HepG2 (cell line): Measurements from ENCODE around the gene QDPR. TPM values are rescaled to one million over a fixed set of nuclear protein-coding genes. Genes with fewer than 3 reads are reported as not detected.

Experiments used
- ARHGAP35 ChIP-seq: sonication (generic); formaldehyde crosslinking; IDR thresholded peaks from 2 replicates; pipeline ENCODE4 v1.9.0; 2022; ENCODE audit warnings: mild to moderate bottlenecking, inconsistent platforms, moderate library complexity, missing genetic modification reagents, borderline replicate concordance
- BHLHE40 ChIP-seq: IDR thresholded peaks from 2 replicates; pipeline ENCODE4 v1.6.1; 2011; ENCODE audit warnings: low read length, improper control_type of control experiment
- FOXJ3 ChIP-seq: sonication (generic); formaldehyde crosslinking; IDR thresholded peaks from 2 replicates; pipeline ENCODE4 v1.4.0; 2020; ENCODE audit warnings: missing genetic modification reagents, mild to moderate bottlenecking, borderline replicate concordance
- FOXM1 ChIP-seq: sonication (generic); formaldehyde crosslinking; IDR thresholded peaks from 2 replicates; pipeline ENCODE4 v1.5.0; 2020; ENCODE audit warnings: missing genetic modification reagents
- ISX ChIP-seq: sonication (generic); formaldehyde crosslinking; conservative IDR thresholded peaks from 2 replicates; pipeline ENCODE4 v1.5.0; 2020; ENCODE audit warnings: missing genetic modification reagents
- KAT7 ChIP-seq: IDR thresholded peaks from 2 replicates; pipeline ENCODE4 v1.6.1; 2018; ENCODE audit warnings: borderline replicate concordance, missing compliant biosample characterization
- NR3C1 ChIP-seq: sonication (generic); formaldehyde crosslinking; IDR thresholded peaks from 2 replicates; pipeline ENCODE4 v1.4.0; 2020; ENCODE audit warnings: missing genetic modification reagents
- PLRG1 ChIP-seq: fragments of 450-650 bp; conservative IDR thresholded peaks from 2 replicates; pipeline ENCODE4 v1.6.1; 2016
- RAD51 ChIP-seq: fragments of 450-650 bp; IDR thresholded peaks from 2 replicates; pipeline ENCODE4 v1.6.1; 2016; ENCODE audit warnings: borderline replicate concordance
- SMC3 ChIP-seq: IDR thresholded peaks from 2 replicates; pipeline ENCODE4 v1.6.1; 2011; ENCODE audit warnings: low read length, improper control_type of control experiment
- TRIM24 ChIP-seq: sonication (generic); formaldehyde crosslinking; IDR thresholded peaks from 2 replicates; pipeline ENCODE4 v1.8.0; 2022; ENCODE audit warnings: mild to moderate bottlenecking, missing genetic modification reagents
- ZBTB20 ChIP-seq: sonication (generic); formaldehyde crosslinking; IDR thresholded peaks from 2 replicates; pipeline ENCODE4 v1.8.1; 2023; ENCODE audit warnings: missing genetic modification reagents, low read depth, mild to moderate bottlenecking, borderline replicate concordance
- ZBTB7A ChIP-seq: sonication (generic); formaldehyde crosslinking; IDR thresholded peaks from 2 replicates; pipeline ENCODE4 v1.8.0; 2022; ENCODE audit warnings: mild to moderate bottlenecking, missing genetic modification reagents
- ZEB1 ChIP-seq: IDR thresholded peaks from 2 replicates; pipeline ENCODE4 v1.6.1; 2012; ENCODE audit warnings: mild to moderate bottlenecking, low read depth, inconsistent platforms; ENCODE audit not compliant: insufficient replicate concordance
- ZNF121 ChIP-seq: sonication (generic); formaldehyde crosslinking; IDR thresholded peaks from 2 replicates; pipeline ENCODE4 v1.5.0; 2020; ENCODE audit warnings: mild to moderate bottlenecking, missing genetic modification reagents
- ZNF331 ChIP-seq: sonication (generic); formaldehyde crosslinking; IDR thresholded peaks from 2 replicates; pipeline ENCODE4 v1.4.0; 2020; ENCODE audit warnings: missing genetic modification reagents
- ZNF343 ChIP-seq: sonication (generic); formaldehyde crosslinking; IDR thresholded peaks from 2 replicates; pipeline ENCODE4 v1.4.0; 2020; ENCODE audit warnings: mild to moderate bottlenecking, missing genetic modification reagents
- ZNF496 ChIP-seq: sonication (generic); formaldehyde crosslinking; IDR thresholded peaks from 2 replicates; pipeline ENCODE4 v1.8.1; 2023; ENCODE audit warnings: mild to moderate bottlenecking, moderate library complexity, missing genetic modification reagents; ENCODE audit not compliant: insufficient replicate concordance
- ZNF607 ChIP-seq: sonication (generic); formaldehyde crosslinking; IDR thresholded peaks from 2 replicates; pipeline ENCODE4 v1.5.1; 2020; ENCODE audit warnings: missing genetic modification reagents, mild to moderate bottlenecking, borderline replicate concordance
- ZNF672 ChIP-seq: sonication (generic); formaldehyde crosslinking; IDR thresholded peaks from 2 replicates; pipeline ENCODE4 v1.8.1; 2022; ENCODE audit warnings: missing genetic modification reagents
- polyA plus RNA-seq, 8 experiments: library from polyadenylated mRNA; depleted of rRNA in 3 of 8; stranded (reverse) in 7 of 8; unstranded in 1 of 8; fragments of >200 nt; fragmentation: Illumina TruSeq in 4 of 8; extraction: Trizol in 4 of 8; gene quantifications; 2 replicates each; pipeline versions ENCODE4 v1.2.1 to v1.2.3, GENCODE V29; 2011 to 2016; ENCODE audit warnings: low read depth in 4 of 8, missing spikeins in 1 of 8, mixed read lengths in 1 of 8; ENCODE audit not compliant: insufficient read depth in 1 of 8
- total RNA-seq, 5 experiments: library from RNA; depleted of rRNA; stranded (reverse); fragments of >200 nt; fragmentation: Illumina TruSeq; extraction: Trizol; gene quantifications; 2 replicates each; pipeline ENCODE4 v1.2.3, GENCODE V29; 2016; ENCODE audit warnings: low read depth in 1 of 5
- TF ChIP-seq, protein P1 (sequence below): IDR thresholded peaks from 2 replicates; pipeline ENCODE4 v1.6.1; 2016; ENCODE audit warnings: low read depth, borderline replicate concordance
- TF ChIP-seq, protein P2 (sequence below): sonication (generic); formaldehyde crosslinking; conservative IDR thresholded peaks from 2 replicates; pipeline ENCODE4 v1.4.0; 2020; ENCODE audit warnings: missing genetic modification reagents
- TF ChIP-seq, protein P3 (sequence below): sonication (generic); formaldehyde crosslinking; IDR thresholded peaks from 2 replicates; pipeline ENCODE4 v1.5.0; 2020; ENCODE audit warnings: missing genetic modification reagents
- TF ChIP-seq, protein P4 (sequence below): sonication (generic); formaldehyde crosslinking; IDR thresholded peaks from 2 replicates; pipeline ENCODE4 v1.8.0; 2023; ENCODE audit warnings: mild to moderate bottlenecking, missing genetic modification reagents
- TF ChIP-seq, protein P5 (sequence below): sonication (generic); formaldehyde crosslinking; IDR thresholded peaks from 2 replicates; pipeline ENCODE4 v1.4.0; 2020; ENCODE audit warnings: mild to moderate bottlenecking, missing genetic modification reagents, borderline replicate concordance
- TF ChIP-seq, protein P6 (sequence below): sonication (generic); formaldehyde crosslinking; IDR thresholded peaks from 2 replicates; pipeline ENCODE4 v1.5.1; 2020; ENCODE audit warnings: missing genetic modification reagents, mild to moderate bottlenecking, borderline replicate concordance

The QDPR gene
- total and polyA plus RNA-seq, 2 of the 13 experiments (the other 11 are each of a cell fraction or from before 2014, with no cell fraction given), result 9.9 to 95.5 TPM

DNA sequence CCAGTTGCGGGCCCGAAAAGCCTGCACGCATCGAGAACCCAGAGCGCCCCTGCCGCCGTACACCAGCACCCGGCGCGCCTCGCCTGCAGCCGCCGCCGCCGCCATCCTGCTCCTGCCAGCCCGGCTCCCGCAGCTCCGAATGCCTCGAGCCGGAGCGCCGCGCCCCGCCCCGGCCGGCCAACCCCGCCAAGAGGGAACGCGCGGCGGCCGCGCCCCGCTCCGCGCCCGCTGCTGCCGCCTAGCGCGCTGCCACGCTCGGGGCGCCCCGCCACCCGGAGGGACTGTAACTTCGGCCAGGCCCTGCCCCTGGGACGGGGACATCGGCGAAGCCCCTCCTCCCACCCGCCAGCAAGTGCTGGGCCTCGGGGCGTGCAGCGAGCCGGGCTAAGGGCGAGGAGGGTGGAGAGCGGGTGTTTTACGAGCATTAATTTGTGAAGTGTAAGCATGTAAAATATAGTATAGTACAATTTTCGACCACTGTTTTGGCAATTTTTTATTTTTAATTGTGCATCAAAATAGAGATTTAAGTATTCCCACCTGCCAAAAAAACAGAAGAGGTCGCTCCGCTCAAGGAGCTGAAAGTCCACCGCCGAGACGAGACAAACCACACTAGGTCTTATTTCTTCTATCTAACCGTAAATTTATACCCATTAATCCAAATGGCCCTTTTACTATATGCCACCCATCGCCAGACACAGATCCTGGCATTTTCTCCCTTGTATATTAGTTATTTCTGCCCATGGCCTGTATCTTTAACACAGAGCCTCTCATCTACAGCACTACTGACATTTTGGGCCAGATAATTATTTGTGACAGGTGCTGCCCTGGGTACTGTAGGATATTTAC is at the start of gene QDPR (continued):
- TF ChIP-seq BHLHE40, result no peak
- no peak for TF ChIP-seq PLRG1
- TF ChIP-seq ZNF607, result no peak
- TF ChIP-seq, protein P1, sequence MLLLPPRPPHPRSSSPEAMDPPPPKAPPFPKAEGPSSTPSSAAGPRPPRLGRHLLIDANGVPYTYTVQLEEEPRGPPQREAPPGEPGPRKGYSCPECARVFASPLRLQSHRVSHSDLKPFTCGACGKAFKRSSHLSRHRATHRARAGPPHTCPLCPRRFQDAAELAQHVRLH (CRISPR knock-in tag), result no peak
- TF ChIP-seq SMC3, result no peak
- no peak for TF ChIP-seq ZNF496 (CRISPR knock-in tag)
- TF ChIP-seq FOXM1 (CRISPR knock-in tag), result no peak
- no peak for TF ChIP-seq ZEB1
- TF ChIP-seq ARHGAP35 (CRISPR knock-in tag), result no peak
- TF ChIP-seq, protein P2, sequence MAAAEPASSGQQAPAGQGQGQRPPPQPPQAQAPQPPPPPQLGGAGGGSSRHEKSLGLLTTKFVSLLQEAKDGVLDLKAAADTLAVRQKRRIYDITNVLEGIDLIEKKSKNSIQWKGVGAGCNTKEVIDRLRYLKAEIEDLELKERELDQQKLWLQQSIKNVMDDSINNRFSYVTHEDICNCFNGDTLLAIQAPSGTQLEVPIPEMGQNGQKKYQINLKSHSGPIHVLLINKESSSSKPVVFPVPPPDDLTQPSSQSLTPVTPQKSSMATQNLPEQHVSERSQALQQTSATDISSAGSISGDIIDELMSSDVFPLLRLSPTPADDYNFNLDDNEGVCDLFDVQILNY, result no peak
- TF ChIP-seq RAD51, result no peak
- TF ChIP-seq, protein P3, sequence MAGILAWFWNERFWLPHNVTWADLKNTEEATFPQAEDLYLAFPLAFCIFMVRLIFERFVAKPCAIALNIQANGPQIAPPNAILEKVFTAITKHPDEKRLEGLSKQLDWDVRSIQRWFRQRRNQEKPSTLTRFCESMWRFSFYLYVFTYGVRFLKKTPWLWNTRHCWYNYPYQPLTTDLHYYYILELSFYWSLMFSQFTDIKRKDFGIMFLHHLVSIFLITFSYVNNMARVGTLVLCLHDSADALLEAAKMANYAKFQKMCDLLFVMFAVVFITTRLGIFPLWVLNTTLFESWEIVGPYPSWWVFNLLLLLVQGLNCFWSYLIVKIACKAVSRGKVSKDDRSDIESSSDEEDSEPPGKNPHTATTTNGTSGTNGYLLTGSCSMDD (CRISPR knock-in tag), result no peak
- TF ChIP-seq TRIM24 (CRISPR knock-in tag), result no peak
- TF ChIP-seq, protein P4, sequence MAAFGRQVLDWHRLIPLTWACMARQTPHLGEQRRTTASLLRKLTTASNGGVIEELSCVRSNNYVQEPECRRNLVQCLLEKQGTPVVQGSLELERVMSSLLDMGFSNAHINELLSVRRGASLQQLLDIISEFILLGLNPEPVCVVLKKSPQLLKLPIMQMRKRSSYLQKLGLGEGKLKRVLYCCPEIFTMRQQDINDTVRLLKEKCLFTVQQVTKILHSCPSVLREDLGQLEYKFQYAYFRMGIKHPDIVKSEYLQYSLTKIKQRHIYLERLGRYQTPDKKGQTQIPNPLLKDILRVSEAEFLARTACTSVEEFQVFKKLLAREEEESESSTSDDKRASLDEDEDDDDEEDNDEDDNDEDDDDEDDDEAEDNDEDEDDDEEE (CRISPR knock-in tag), result no peak
- TF ChIP-seq, protein P5, sequence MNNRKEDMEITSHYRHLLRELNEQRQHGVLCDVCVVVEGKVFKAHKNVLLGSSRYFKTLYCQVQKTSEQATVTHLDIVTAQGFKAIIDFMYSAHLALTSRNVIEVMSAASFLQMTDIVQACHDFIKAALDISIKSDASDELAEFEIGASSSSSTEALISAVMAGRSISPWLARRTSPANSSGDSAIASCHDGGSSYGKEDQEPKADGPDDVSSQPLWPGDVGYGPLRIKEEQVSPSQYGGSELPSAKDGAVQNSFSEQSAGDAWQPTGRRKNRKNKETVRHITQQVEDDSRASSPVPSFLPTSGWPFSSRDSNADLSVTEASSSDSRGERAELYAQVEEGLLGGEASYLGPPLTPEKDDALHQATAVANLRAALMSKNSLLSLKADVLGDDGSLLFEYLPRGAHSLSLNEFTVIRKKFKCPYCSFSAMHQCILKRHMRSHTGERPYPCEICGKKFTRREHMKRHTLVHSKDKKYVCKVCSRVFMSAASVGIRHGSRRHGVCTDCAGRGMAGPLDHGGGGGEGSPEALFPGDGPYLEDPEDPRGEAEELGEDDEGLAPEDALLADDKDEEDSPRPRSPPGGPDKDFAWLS (CRISPR knock-in tag), result no peak
- no peak for TF ChIP-seq ZBTB7A (CRISPR knock-in tag)
- no peak; the same call in 1 of the 2 replicates for TF ChIP-seq KAT7
- no peak for TF ChIP-seq FOXJ3 (CRISPR knock-in tag)
- TF ChIP-seq ZNF121 (CRISPR knock-in tag), result no peak
- TF ChIP-seq ZNF343 (CRISPR knock-in tag), result no peak
- TF ChIP-seq ZBTB20 (CRISPR knock-in tag), result no peak
- peak; percentile 58; the same call in 1 of the 2 replicates for TF ChIP-seq ZNF331 (CRISPR knock-in tag)
- no peak for TF ChIP-seq ISX (CRISPR knock-in tag)
- no peak for TF ChIP-seq ZNF672
- TF ChIP-seq NR3C1 (CRISPR knock-in tag), result no peak
- TF ChIP-seq, protein P6, sequence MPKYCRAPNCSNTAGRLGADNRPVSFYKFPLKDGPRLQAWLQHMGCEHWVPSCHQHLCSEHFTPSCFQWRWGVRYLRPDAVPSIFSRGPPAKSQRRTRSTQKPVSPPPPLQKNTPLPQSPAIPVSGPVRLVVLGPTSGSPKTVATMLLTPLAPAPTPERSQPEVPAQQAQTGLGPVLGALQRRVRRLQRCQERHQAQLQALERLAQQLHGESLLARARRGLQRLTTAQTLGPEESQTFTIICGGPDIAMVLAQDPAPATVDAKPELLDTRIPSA, result no peak
